Activated CD4-positive, alpha-beta T cell treated with anti-CD3 and anti-CD28 coated beads, Interleukin-2, amount 50 U/mL, for 4 hours (primary cell): ENCODE data around the gene MUC22.
"Not testable (repeated sequence)": the region's sequence is repeated elsewhere in the genome, so short reads cannot be mapped to it uniquely, and the experiment has no call there.

ENCODE experiments used
- DNase-seq, 2 experiments: peaks; one replicate each; pipeline ENCODE4 v3.0.0-alpha.2; 2020

MUC22 gene

DNA sequence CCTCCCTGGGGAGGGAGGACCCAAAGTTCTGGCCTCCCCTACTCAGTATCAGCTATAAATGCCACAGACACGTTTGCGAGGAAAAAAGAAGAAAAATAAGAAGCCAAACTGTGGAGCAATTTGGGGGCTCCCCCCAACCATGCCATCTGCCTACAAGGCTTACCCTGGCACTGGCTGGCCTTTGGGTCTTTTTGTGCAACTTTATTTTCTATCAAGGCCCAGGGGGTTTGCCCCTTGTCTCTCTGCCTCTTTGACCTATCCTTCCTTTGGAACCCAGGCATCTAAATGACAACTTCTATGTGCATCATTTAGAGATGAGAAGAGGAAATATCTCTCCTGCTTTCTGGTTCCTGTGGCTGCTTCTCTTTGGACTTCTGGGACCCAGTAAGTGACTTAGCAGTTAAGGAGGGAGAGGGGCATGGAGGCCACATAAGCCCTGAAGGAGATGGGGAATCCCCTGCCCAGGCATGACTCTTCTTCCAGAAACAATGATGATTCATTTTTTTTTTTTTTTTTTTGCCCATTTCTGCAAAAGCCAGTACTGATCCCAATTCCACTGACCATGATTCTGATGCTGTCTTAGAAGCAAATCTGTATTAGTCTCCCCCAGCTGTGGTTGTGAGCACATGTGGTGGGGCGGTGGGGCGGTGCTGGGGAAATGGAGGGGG lies at the start of gene MUC22:
MUC22 (plus strand) TSS at position 82 of the 668 bp plus-strand sequence; CDS start at position 315, 233 bp downstream.
- no peak for DNase-seq

DNA sequence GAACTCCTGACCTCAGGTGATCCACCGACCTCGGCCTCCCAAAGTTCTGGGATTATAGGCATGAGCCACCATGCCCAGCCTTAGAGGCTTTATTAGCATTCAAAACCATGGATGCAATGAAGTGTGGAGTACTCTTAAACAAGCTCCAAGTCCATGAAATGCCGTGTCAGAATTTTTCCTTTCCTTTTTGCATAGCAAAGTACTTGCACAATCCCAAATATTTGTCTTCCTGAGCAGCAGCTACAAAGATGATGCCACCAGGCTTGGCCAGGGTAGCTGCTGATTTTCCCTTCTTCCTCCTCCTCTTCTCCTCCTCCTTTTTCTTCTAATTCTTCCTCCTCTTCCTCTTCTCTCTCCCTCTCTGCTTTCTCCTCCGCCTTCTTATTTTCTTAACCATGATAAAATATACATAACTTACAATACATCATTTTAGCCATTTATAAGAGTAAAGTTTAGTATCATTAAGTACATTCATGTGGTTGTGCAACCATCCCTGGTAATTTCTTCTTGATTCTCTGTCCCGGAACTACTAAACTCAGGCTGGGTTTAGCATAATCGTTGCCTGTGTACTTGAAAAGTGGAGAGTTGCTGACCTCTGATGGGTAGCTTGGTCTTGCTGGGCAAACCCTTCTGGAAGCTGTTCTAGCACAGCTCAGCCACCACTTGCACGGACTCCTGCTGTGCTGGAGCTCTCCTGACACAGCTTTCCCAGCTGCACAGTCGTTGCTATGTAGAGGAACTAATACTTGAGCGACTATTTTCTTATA lies 49.2 kb upstream of the MUC22 start:
- DNase-seq: no peak

DNA sequence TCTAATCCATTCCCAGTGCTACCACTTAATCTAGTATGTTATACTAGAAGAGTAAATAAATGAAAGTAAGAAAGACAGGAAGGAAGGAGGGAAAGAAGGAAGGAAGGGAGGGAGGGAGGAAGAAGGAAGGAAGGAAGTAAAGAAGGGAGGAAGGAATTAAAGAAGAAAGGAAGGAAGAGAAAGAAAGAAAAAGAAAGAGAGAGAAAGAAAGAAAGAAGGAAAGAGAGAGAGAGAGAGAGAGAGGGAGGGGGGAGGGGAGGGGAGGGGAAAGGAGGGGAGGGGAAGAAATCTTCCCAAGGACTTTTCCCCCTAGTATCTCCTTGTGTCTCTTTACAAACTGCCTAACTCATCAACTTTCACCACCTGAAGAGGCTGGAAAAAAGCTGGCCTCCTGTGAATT lies 47.6 kb upstream of the MUC22 start:
- no peak for DNase-seq

DNA sequence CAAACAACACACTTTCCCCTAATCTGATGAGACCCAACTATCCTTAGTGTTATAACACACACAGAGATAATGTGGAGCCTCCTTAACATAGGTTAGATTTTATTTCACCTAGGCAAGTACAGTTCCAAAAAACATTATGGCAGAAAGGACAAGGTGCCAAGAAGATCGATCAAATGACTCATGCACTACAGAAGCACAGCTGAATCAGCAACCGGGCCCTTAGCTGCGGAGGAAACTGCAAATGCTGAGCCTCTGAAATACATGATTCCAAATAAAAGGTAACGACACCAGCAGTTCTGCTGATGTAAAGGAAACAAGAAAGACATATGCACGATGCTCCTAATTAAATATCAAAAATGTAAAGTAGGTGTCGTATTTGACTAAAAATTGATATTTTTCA lies 46.6 kb upstream of the MUC22 start:
- no peak for DNase-seq

DNA sequence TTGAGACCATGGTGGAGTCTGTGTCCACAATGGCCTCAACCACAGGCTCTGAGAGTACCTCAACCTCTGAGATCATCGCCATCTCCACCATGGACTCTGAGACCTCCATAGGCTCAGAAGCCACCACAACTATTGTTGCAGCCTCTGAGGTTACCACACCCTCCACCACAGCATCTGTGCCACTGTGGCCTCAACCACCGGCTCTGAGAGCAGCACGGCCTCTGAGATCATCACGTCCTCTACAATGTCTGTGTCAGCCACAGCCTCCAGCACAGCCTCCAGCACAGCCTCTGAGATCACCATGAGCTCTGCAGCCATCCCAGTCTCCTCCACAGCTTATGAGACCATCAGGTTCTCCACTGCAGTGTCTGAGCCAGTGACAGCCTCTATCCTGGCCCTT lies 46.2 kb upstream of the MUC22 start:
- no peak for DNase-seq

DNA sequence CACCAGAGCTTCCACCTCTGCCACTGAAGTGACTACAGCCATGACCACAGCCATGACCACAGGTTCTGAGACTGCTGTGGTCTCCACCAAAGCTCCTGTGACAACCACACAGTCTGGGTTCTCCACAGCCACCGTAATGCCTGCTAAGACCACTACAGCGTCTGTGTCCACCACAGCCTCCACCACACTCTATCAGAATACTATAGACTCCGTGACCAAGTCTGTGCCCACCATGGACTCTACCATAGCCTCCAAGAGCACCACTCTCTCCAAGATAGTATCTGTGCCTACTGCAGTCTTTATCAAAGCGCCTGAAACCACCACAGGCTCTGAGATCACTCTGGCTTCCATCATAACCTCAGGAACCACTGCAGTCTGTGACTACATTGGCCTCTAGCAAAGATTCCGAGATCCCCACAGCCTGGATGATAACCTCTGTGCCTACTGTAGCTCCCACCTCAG lies 45.1 kb upstream of the MUC22 start:
- no peak for DNase-seq

DNA sequence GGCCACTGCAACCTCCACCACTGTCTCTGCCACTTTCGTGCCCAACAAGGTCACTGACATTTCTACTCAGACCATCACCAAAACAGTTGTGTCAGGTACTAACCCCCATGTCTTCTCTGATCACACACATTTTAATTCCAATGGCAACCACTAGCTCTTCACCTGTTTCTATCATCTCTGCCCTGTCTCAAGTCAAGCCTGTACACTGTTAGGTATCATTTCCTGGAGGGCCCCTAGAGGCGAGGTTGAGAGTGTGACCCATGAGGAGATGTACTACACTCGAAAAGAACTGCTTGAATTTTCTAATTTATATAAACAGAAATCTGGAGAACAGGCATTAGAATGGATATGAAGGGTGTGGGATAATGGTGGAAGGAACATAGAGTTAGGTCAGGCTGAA lies 44.1 kb upstream of the MUC22 start:
- DNase-seq: no peak

DNA sequence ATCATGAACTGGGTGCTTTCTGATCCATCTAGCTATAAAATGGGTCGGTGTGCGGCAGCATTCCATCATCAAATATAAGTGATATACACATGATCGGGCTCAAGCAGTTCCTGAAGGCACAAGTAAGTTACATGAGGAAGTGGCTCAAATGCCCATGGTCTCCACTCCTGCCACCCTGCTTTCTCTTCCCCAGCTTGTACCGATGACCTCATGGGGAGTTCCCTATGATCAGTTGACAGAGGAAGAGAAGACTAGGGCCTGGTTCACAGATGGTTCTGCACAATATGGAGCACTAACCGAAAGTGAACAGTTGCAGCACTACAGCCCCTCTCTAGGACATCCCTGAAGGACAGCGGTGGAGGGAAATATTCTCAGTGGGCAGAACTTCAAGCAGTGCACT lies 41.1 kb upstream of the MUC22 start:
- DNase-seq: not testable (repeated sequence)

DNA sequence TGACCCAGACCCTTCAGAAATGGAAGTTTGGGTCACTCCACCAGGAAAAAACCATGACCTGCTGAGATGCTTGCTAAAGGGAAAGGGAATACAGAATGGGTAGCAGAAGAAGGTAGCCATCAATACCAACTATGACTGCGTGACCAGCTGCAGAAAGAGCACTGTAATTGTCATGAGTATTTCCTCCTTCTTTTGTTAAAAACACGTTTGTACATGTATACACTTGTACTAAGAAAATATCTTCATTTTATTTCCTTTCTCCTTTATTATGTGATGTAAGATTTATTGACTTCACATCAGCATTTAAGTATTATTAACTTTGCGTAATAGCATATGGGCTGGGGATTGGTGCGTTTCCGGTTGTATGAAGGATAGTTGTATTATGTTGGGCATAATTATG lies 39.3 kb upstream of the MUC22 start:
- no peak for DNase-seq

DNA sequence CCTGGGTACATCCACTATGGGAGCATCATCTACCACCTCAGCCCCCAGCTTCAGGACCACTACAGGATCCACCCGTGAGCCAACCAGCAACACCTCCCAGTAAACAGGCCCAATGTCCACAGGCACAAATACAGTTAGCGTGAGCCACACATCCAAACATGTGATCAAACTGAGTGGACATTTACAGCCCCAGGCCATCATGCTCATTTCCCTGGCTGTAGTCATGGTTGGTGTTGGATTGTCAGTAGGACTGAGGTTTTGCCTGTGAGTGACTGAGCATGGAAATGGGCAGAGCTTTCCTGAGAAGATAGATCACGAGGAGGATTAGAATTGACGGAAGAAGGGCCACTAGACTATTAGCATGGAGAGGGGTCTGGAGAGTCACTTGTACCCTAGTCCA lies 37.5 kb upstream of the MUC22 start:
- DNase-seq: no peak

DNA sequence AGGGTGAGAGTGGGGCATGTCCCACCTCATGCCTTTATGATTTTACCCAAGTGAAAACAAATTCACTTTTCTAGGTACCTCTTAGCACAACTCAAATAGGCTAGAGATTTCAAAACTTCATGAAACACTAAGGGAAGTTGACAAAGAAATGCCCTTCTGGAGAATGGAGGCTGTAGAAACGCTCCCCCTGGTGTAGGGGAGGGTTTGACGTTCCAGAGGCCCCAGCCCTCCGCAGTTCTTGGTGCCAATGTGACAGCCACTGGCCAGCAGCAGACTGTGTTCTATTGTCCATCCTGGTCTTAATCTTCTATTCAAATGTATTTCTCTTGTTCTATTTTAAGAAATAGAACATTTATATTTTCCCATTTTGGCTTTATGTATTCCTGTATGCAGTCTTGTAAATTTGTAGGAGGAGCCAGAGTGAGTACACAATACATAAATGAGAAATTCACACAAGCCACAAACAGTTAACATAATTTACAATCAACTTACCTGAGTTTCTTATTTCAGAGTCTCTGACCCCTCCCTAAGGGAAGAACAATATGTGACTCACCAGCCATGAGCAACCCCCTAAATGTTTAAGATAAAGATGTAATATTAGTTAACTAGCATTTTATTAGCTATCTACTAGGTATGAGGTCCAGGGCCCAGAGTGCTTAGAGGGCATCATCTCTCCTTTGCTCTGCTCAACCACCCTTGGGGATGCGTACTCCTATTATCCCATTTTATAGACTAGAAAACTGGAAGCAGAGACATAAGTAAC lies 35.6 kb upstream of the MUC22 start:
- DNase-seq: no peak

DNA sequence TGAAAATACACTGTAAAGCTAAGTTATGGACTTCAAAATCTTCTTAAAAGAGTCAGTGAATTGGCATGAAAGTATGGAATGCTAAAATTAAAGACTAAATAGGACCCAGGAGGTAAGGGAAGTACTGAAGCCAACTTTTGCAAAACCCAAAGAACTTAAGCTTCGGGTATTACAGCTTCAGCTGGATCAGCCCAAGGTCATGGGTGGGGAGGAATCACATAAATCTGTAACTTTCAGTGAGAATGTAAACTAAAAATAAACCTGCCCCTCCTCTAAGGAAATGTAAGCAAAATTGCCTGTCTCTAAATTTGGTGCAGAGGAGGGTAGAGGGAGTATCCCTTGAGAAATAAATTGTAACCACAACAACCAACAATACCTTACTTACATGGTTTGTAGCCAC lies 31.1 kb upstream of the MUC22 start:
- DNase-seq: no peak

DNA sequence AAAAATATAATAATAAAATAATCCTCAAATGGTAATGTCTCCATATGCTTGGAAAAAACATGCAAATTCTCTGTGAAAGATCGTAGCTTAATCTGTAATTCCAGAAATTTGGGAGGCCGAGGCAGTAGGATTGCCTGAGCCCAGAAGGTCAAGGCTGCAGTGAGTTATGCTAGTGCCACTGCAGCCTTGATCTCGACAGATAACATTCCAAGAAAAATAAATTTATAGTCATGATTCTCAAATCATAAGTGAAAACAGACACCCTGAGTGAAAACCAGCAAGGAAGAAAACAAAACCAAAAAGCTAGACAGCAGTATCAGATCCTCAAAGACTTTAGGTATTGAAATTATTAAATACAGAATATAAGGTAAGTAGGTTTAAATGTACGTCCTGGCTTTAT lies 30.6 kb upstream of the MUC22 start:
- DNase-seq: no peak

DNA sequence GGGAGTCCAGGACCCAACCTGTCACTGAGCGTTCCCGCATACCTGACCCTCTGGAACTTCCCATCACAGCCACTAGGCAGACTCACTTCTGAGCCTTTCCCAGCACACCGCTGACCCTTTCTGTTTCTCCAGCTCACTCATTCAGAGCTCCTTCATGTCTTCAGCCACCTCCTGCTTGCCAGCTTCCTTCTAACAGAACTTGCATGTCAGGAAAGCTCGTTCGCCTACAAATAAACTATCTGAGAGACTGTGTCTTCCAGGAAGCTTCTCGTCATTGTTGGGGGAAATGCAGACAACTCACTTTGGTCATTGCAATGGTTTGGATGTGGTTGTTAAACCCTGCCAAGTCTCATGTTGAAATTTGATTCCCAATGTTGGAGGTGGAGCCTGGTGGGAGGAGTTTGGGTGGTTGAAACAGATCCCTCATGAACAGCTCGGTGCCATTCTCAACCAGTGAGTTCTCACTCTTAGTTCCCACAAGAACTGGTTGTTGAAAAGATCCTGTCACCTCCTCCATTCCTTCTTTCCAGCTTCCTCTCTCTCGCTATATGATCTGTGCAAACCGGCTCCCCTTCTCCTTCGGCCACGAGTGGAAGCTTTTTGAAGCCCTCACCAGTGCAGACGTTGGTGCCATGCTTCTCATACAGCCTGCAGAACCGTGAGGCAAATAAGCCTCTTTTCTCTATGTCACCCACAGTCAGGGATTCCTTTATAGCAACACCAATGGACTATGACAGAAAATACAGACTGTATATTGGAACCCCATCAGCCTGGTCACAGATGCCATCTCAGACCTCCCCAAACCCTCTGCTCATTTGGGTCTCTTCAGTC lies 28.1 kb upstream of the MUC22 start:
- no peak for DNase-seq

DNA sequence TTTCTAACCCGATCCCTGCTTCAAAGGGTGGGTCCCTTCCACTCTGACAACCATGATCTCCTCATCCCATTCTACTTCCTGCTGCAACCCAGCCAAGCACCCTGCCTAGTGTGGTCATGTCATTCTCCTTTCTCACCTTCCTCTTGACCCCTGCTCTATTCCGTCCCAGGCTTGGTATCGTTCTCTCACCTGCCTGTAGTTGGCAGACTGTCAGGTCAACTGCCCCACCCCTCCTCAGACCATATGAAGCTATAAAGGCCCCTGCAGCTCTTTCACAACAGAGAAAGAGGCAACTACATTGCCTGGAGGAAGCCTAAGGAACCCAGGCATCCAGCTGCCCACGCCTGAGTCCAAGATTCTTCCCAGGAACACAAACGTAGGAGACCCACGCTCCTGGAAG lies 26.8 kb upstream of the MUC22 start, which contains the start of gene MUC21:
MUC21 (plus strand) TSS at position 280 of the 400 bp plus-strand sequence. CDS start 241 bp downstream, outside the sequence.
- DNase-seq: no peak

DNA sequence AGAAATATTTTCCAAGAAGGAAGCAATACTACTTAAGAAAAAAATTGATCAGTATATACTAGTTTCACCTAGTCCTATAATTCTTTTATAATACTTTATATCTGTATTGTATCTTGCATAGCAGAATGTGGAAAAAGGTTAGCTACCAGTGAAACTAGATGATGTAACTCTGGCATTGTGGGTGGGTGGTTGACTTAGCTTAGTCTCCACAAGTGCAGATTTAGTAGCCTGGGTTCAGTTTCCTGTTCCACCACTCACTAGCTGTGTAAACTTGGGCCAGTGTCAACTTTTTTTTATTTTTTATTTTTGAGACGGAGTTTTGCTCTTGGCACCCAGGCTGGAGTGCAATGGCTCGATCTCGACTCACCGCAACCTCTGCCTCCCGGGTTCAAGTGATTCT lies 24.8 kb upstream of the MUC22 start:
- no peak for DNase-seq

DNA sequence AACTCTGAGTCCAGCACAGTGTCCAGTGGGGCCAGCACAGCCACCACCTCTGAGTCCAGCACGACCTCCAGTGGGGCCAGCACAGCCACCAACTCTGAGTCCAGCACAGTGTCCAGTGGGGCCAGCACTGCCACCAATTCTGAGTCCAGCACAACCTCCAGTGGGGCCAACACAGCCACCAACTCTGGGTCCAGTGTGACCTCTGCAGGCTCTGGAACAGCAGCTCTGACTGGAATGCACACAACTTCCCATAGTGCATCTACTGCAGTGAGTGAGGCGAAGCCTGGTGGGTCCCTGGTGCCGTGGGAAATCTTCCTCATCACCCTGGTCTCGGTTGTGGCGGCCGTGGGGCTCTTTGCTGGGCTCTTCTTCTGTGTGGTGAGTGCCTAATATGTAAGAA lies 23.0 kb upstream of the MUC22 start:
- DNase-seq: no peak

DNA sequence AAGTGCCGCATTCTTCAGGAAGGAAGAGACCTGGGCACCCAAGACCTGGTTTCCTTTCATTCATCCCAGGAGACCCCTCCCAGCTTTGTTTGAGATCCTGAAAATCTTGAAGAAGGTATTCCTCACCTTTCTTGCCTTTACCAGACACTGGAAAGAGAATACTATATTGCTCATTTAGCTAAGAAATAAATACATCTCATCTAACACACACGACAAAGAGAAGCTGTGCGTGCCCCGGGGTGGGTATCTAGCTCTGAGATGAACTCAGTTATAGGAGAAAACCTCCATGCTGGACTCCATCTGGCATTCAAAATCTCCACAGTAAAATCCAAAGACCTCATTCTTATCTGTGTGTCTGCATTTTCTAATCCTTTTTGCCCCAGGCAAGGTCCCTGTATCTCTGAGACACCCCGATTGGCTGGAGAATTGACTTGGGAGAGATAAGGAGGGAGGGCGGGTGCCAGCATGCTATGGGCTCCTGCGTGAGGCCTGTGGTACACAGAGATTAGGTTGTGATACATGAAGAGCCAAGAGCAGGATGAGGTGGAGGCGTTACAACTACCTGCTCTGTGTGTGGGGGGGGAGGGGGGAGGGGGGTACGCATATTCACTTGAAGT lies 22.0 kb upstream of the MUC22 start:
- DNase-seq: no peak

DNA sequence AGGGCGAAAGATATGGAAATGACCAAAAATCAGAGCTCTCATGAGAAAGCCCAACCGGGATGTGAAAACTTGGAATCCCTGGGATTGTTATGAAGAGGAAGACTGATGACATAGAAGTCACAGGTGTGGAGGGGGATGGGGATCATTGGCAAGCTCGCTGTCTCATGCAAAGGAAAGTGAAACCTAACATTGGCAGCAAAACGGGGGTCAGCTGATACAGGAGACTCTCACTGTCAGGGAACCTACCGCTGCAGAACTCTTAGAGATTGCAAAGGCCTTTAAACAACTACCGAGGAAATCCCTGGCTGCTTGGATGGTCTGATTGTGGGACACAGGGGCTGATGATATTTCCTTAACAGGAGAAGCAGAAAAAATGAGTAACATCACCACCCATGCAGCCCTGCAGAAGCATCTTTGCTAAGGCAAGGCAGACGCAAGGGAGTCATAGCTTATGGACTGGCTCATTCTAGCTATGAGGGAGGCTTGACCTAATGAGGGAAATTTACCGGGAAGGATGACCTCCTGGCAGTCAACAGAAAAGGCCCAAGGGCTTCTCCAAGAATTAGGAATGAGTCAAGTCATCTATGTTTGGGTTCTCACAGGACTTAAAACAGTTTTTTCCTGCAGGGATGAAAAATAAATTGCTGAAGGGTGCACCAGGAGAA lies 19.7 kb upstream of the MUC22 start:
- peak; percentile 6 to 20 for DNase-seq

DNA sequence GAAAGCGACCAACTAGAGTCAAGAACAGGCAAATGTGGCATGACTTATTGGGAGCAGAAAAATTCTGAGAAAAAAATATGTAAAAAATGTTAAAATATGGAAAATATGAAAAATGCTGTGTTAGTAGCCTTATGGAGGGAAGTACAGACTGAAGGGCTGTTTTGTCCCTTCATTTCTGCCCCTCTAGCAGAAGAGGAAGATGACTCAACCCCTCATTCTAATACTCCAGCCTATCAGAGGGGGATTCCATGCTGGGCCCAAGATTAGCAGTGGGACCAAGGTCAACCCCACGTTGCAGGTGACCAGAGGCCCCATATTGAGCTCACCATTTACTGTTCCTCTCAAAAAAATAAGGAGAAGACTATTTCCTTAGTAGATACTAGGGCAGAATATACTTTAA lies 18.4 kb upstream of the MUC22 start:
- no peak for DNase-seq

DNA sequence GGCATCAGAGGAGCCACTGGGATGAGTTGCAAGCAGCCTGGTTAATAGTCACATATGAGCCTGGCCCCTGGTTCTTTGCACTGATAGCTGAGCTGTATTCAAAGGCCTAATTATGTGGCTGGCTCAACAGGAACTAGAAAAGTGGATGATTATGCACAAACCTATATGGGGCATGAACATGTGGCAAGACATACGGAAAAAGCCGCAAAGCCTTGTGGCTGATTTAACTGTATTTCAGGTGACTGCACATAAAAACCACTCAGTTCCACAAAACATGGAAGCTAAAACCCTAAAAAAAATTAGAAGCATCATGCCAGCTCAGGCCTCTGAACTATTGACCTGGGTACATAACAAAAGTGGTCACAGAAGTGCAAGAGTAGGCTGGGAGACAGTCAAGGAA lies 13.0 kb upstream of the MUC22 start:
- no peak for DNase-seq

DNA sequence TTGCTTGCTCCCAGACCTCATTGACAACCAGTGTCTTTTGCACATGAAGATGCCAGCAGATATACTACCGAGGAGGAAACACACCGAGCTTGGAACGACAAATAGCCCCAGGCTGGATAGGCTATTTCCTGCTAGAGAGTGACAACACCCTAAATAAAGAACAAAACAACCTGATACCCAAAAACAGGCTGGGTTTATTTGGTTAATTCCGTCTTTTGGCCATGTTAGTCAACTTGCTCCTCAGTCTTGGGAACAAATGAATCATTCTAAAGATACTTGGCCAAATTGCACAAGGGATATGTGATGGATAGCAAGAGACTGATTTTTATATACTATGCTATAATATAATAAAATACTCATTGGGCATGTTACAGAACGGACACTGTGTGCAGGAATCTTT lies 11.5 kb upstream of the MUC22 start:
- no peak for DNase-seq
